HepG2 (cell line): ENCODE data around the gene SLC28A1. TPM values are rescaled to one million over a fixed set of nuclear protein-coding genes. Genes with fewer than 3 reads are reported as not detected.

ENCODE experiments used
- ATAC-seq: fragments of 200-7000 bp; cut with Tn5 transposase; 3 replicates; pipeline ENCODE4 v1.9.1; 2020; ENCODE audit warnings: mild to moderate bottlenecking, moderate library complexity
- BruUV-seq: library from RNA; stranded (reverse); fragments of 400-500 nt; replicated peaks from 2 replicates; lab custom pipeline; 2021; lab: Mats Ljungman, UMichigan
- CTCF ChIA-PET: fragments of 300-600 bp; formaldehyde crosslinking; extraction: SDS; loops from one replicate; lab custom pipeline; 2021; ENCODE audit warnings: low total read pairs, inconsistent platforms, low intra/inter-chr PET ratio; lab: Yijun Ruan, JAX
- POLR2A ChIA-PET: fragments of 350-600 bp; sonication (Branson Sonifier 250); formaldehyde crosslinking; loops from one replicate; lab custom pipeline; 2020; ENCODE audit warnings: antibody characterized with exemption, inconsistent platforms; lab: Yijun Ruan, JAX
- DNase-seq: peaks from one replicate; pipeline ENCODE4 v3.0.0-alpha.2; 2015; ENCODE audit warnings: low spot score
- FAIRE-seq: peaks from 3 replicates; lab custom pipeline; 2011; peaks lifted over from hg19 to GRCh38; lab: Jason Lieb, UNC
- H2AFZ ChIP-seq: one replicate; pipeline ENCODE4 v1.6.1; 2011; ENCODE audit warnings: low read length, inconsistent platforms
- H3K27ac ChIP-seq: fragments of 300-600 bp; 3 replicates; pipeline ENCODE4 v1.8.0; 2011; ENCODE audit warnings: mixed run types, mild to moderate bottlenecking, mixed read lengths, low read length, inconsistent platforms; ENCODE audit not compliant: insufficient read depth; ENCODE audit errors: extremely low read length
- H3K27me3 ChIP-seq, 2 experiments: fragments of 200-600 bp in 1 of 2; 2 replicates in 1 of 2; 3 replicates in 1 of 2; pipeline versions ENCODE4 v1.6.0 to v1.8.0; 2011; ENCODE audit warnings: low read length in 2 of 2, mild to moderate bottlenecking in 2 of 2, moderate library complexity in 2 of 2, inconsistent platforms in 1 of 2; ENCODE audit not compliant: insufficient read depth in 2 of 2, control insufficient read depth in 1 of 2
- H3K36me3 ChIP-seq, 2 experiments: fragments of 200-600 bp in 1 of 2; replicated peaks in 1 of 2; 2 replicates in 1 of 2; 3 replicates in 1 of 2; pipeline versions ENCODE4 v1.5.1 to v1.8.0; 2011; ENCODE audit warnings: low read length in 2 of 2, inconsistent platforms in 1 of 2; ENCODE audit not compliant: insufficient read depth in 2 of 2, control insufficient read depth in 1 of 2
- H3K4me1 ChIP-seq: 2 replicates; pipeline ENCODE4 v1.5.1; 2012; ENCODE audit warnings: low read length, inconsistent platforms; ENCODE audit not compliant: insufficient read depth
- H3K4me2 ChIP-seq: 2 replicates; pipeline ENCODE4 v1.6.0; 2011; ENCODE audit warnings: low read depth, low read length, inconsistent platforms
- H3K4me3 ChIP-seq, 3 experiments: fragments of 200-600 bp in 1 of 3; sonication (generic), shearing (Covaris generic) in 1 of 3; replicated peaks in 1 of 3; 2 replicates each; pipeline ENCODE4 v1.5.1; 2011 to 2016; ENCODE audit warnings: low read length in 3 of 3, inconsistent platforms in 2 of 3, low read depth in 2 of 3, mild to moderate bottlenecking in 2 of 3, control low read depth in 1 of 3, mixed read lengths in 1 of 3; ENCODE audit not compliant: insufficient read depth in 1 of 3
- H3K79me2 ChIP-seq: one replicate; pipeline ENCODE4 v1.6.1; 2011; ENCODE audit warnings: low read length, inconsistent platforms; ENCODE audit not compliant: insufficient read depth
- H3K9ac ChIP-seq: 2 replicates; pipeline ENCODE4 v1.6.0; 2011; ENCODE audit warnings: mild to moderate bottlenecking, low read depth, low read length, inconsistent platforms; ENCODE audit not compliant: insufficient read depth
- H3K9me3 ChIP-seq: 2 replicates; pipeline ENCODE4 v1.5.1; 2012; ENCODE audit warnings: mild to moderate bottlenecking, low read length
- H4K20me1 ChIP-seq: 2 replicates; pipeline ENCODE4 v1.6.0; 2011; ENCODE audit warnings: inconsistent platforms, mild to moderate bottlenecking, low read length, moderate library complexity; ENCODE audit not compliant: insufficient read depth
- DNMT1 ChIP-seq: sonication (generic); formaldehyde crosslinking; IDR thresholded peaks from 2 replicates; pipeline ENCODE4 v1.5.1; 2020; ENCODE audit warnings: mild to moderate bottlenecking, missing genetic modification reagents
- GATA4 ChIP-seq: sonication (generic); IDR thresholded peaks from 2 replicates; pipeline ENCODE4 v1.6.1; 2016; ENCODE audit warnings: antibody characterized with exemption, low read depth, borderline replicate concordance
- KAT7 ChIP-seq: IDR thresholded peaks from 2 replicates; pipeline ENCODE4 v1.6.1; 2018; ENCODE audit warnings: borderline replicate concordance, missing compliant biosample characterization
- MBD4 ChIP-seq: IDR thresholded peaks from 2 replicates; pipeline ENCODE4 v1.6.1; 2012; ENCODE audit warnings: low read length, inconsistent platforms, borderline replicate concordance
- SP140L ChIP-seq: sonication (generic); formaldehyde crosslinking; IDR thresholded peaks from 2 replicates; pipeline ENCODE4 v1.4.0; 2020; ENCODE audit warnings: missing genetic modification reagents, borderline replicate concordance
- ZMAT3 ChIP-seq: sonication (generic); formaldehyde crosslinking; conservative IDR thresholded peaks from 2 replicates; pipeline ENCODE4 v1.7.0; 2021; ENCODE audit warnings: missing genetic modification reagents
- ZNF256 ChIP-seq: sonication (generic); formaldehyde crosslinking; conservative IDR thresholded peaks from 2 replicates; pipeline ENCODE4 v1.4.0; 2020; ENCODE audit warnings: missing genetic modification reagents
- ZNF44 ChIP-seq: sonication (generic); formaldehyde crosslinking; IDR thresholded peaks from 2 replicates; pipeline ENCODE4 v1.5.1; 2020; ENCODE audit warnings: mild to moderate bottlenecking, missing genetic modification reagents
- ZNF546 ChIP-seq: sonication (generic); formaldehyde crosslinking; conservative IDR thresholded peaks from 2 replicates; pipeline ENCODE4 v1.8.1; 2023; ENCODE audit warnings: mild to moderate bottlenecking, missing genetic modification reagents
- ZNF724P ChIP-seq: sonication (generic); formaldehyde crosslinking; IDR thresholded peaks from 2 replicates; pipeline ENCODE4 v1.8.0; 2022; ENCODE audit warnings: missing genetic modification reagents, borderline replicate concordance
- ZNF768 ChIP-seq: sonication (generic); formaldehyde crosslinking; IDR thresholded peaks from 2 replicates; pipeline ENCODE4 v1.4.0; 2020; ENCODE audit warnings: missing genetic modification reagents
- ZNF878 ChIP-seq: sonication (generic); formaldehyde crosslinking; IDR thresholded peaks from 2 replicates; pipeline ENCODE4 v1.8.1; 2023; ENCODE audit warnings: mild to moderate bottlenecking, missing genetic modification reagents, moderate library complexity
- WGBS: methylation state at CpG from one replicate; pipeline ENCODE4 v1.1.6; 2017; ENCODE audit warnings: low lambda C conversion rate; 5-methylcytosine and 5-hydroxymethylcytosine counted together
- in situ Hi-C: cut with HindIII; loops from 2 replicates; pipeline ENCODE4 v1.10.0; 2017; ENCODE audit warnings: low pct_unique_long_range_greater_than_20kb; ENCODE audit not compliant: extremely low pct_ligation_motif_present
- intact Hi-C: fragments of 100-400 bp; cut with micrococcal nuclease; formaldehyde crosslinking; loops from one replicate; pipeline ENCODE4 v1.10.0; 2022; ENCODE audit not compliant: unreplicated experiment
- polyA plus RNA-seq, 8 experiments: library from polyadenylated mRNA; depleted of rRNA in 3 of 8; stranded (reverse) in 7 of 8; unstranded in 1 of 8; fragments of >200 nt; fragmentation: Illumina TruSeq in 4 of 8; extraction: Trizol in 4 of 8; gene quantifications; 2 replicates each; pipeline versions ENCODE4 v1.2.1 to v1.2.3, GENCODE V29; 2011 to 2016; ENCODE audit warnings: low read depth in 4 of 8, missing spikeins in 1 of 8, mixed read lengths in 1 of 8; ENCODE audit not compliant: insufficient read depth in 1 of 8
- total RNA-seq, 5 experiments: library from RNA; depleted of rRNA; stranded (reverse); fragments of >200 nt; fragmentation: Illumina TruSeq; extraction: Trizol; gene quantifications; 2 replicates each; pipeline ENCODE4 v1.2.3, GENCODE V29; 2016; ENCODE audit warnings: low read depth in 1 of 5
- TF ChIP-seq, protein P1 (sequence below): fragments of 450-650 bp; IDR thresholded peaks from 2 replicates; pipeline ENCODE4 v1.6.1; 2016
- TF ChIP-seq, protein P2 (sequence below): sonication (generic); formaldehyde crosslinking; IDR thresholded peaks from 2 replicates; pipeline ENCODE4 v1.8.1; 2022; ENCODE audit warnings: mild to moderate bottlenecking, missing genetic modification reagents

SLC28A1 gene
- total and polyA plus RNA-seq, 2 of the 13 experiments (the other 11 are each of a cell fraction or from before 2014, with no cell fraction given): 0.31 to 5.8 TPM

DNA sequence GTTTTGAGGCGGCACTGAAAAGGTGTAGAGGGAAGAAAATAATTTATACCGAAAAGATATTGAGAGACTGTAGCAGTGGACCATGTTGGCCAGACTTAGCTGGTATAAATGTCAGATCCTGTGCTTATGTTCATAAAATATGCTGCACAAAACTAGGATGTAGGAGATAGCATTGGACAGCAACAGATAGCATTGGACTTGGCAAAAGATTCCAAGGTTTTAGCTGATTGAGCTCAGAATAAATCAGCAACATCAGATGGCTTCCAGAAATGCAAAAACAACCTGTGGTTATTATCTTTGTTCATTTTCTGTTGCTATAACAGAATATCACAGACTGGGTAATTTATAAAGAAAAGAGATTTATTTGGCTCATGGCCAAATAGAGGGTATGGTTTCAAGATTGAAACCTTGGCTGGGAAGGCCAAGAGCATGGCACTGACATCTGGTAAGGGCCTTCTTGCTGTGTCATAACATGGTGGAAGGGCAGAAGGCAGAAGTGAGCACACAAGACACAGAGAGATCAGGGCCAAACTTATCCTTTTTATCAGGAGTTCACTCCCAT, 34.7 kb downstream of the SLC28A1 start:
- Histone ChIP-seq H3K27me3 (no peaks in the 10 kb centered on the region; a peak in 2 of 5 replicates), H3K4me3 (no peak overlapping the region), H3K4me2 (no peak overlapping the region), H3K4me1 (peaks cover 43% of the 10 kb centered on the region), H3K9ac (no peak overlapping the region), H2AFZ (no peak overlapping the region), H4K20me1 (no peaks in the 10 kb centered on the region), H3K79me2 (no peaks in the 10 kb centered on the region), H3K36me3 (no peaks in the 10 kb centered on the region), H3K9me3 (no peaks in the 10 kb centered on the region), H3K27ac (no peak overlapping the region)
- TF ChIP-seq ZNF546 (no peak), ZNF878 (CRISPR knock-in tag) (no peak), ZNF724P (CRISPR knock-in tag) (no peak), DNMT1 (CRISPR knock-in tag) (no peak), MBD4 (no peak), KAT7 (CRISPR knock-in tag) (no peak), ZMAT3 (CRISPR knock-in tag) (no peak), GATA4 (no peak), SP140L (CRISPR knock-in tag) (no peak), ZNF44 (CRISPR knock-in tag) (no peak), ZNF256 (CRISPR knock-in tag) (no peak), ZNF768 (CRISPR knock-in tag) (no peak)
- TF ChIP-seq, protein P1, sequence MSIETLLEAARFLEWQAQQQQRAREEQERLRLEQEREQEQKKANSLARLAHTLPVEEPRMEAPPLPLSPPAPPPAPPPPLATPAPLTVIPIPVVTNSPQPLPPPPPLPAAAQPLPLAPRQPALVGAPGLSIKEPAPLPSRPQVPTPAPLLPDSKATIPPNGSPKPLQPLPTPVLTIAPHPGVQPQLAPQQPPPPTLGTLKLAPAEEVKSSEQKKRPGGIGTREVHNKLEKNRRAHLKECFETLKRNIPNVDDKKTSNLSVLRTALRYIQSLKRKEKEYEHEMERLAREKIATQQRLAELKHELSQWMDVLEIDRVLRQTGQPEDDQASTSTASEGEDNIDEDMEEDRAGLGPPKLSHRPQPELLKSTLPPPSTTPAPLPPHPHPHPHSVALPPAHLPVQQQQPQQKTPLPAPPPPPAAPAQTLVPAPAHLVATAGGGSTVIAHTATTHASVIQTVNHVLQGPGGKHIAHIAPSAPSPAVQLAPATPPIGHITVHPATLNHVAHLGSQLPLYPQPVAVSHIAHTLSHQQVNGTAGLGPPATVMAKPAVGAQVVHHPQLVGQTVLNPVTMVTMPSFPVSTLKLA: no peak
- TF ChIP-seq, protein P2, sequence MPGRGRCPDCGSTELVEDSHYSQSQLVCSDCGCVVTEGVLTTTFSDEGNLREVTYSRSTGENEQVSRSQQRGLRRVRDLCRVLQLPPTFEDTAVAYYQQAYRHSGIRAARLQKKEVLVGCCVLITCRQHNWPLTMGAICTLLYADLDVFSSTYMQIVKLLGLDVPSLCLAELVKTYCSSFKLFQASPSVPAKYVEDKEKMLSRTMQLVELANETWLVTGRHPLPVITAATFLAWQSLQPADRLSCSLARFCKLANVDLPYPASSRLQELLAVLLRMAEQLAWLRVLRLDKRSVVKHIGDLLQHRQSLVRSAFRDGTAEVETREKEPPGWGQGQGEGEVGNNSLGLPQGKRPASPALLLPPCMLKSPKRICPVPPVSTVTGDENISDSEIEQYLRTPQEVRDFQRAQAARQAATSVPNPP (CRISPR knock-in tag): no peak
- POLR2A ChIA-PET: no interaction called here
- intact Hi-C loops: no loop called here
- no peak for ATAC-seq
- no peak for DNase-seq
- CTCF ChIA-PET: no interaction called here
- BruUV-seq: no TSS peak
- in situ Hi-C loops: no loop called here
- FAIRE-seq: no peak
- WGBS: 85% methylated on average over 2 of the region's 2 CpGs
